H1 (cell line): ENCODE measurements around the gene PEX14. TPM values are rescaled to one million over a fixed set of nuclear protein-coding genes. Genes with fewer than 3 reads are reported as not detected.

Experiments used
- ASH2L ChIP-seq: fragments of 200-600, 300-600 bp; sonication (generic); IDR thresholded peaks from one replicate; pipeline ENCODE4 v1.7.1; 2017; ENCODE audit warnings: low read length
- E2F6 ChIP-seq: IDR thresholded peaks from 2 replicates; pipeline ENCODE4 v1.6.1; 2012; ENCODE audit warnings: inconsistent platforms
- polyA plus RNA-seq, 7 experiments: library from polyadenylated mRNA; depleted of rRNA in 3 of 7; stranded (reverse) in 5 of 7; unstranded in 2 of 7; fragments of >200 nt in 5 of 7; fragments of 200-250 nt in 2 of 7; gene quantifications; 1 replicate in 5 of 7; 2 replicates in 1 of 7; 4 replicates in 1 of 7; pipeline versions ENCODE4 v1.2.1 to v1.2.3, GENCODE V29; 2011 to 2013; ENCODE audit warnings: missing spikeins in 2 of 7, mixed read lengths in 2 of 7
- total RNA-seq: library from RNA; stranded (reverse); fragmentation: NEBNext Ultra II Directional; extraction: Animal tissue kit (Norgen Biotek cat#: 25700); gene quantifications from 2 replicates; pipeline ENCODE4 v1.2.1, GENCODE V29; 2021

PEX14 gene
- total and polyA plus RNA-seq, 2 of the 8 experiments (the other 6 are each of a cell fraction or from before 2014, with no cell fraction given), result 13.0 to 19.8 TPM

GRCh38 chr1:10528066-10529014 is 53.6 kb downstream of the PEX14 start (continued):
- TF ChIP-seq ASH2L (no peak), E2F6 (no peak)
